K562 (cell line): Measurements from ENCODE around the gene RAI1. TPM values are rescaled to one million over a fixed set of nuclear protein-coding genes. Genes with fewer than 3 reads are reported as not detected.

Experiments used
- ATAC-seq: fragments of 200-7000 bp; cut with Tn5 transposase; 3 replicates; pipeline ENCODE4 v1.9.1; 2020; ENCODE audit warnings: moderate library complexity
- BruUV-seq: library from RNA; stranded (reverse); fragments of 400-500 nt; replicated peaks from 2 replicates; lab custom pipeline; 2021; lab: Mats Ljungman, UMichigan
- CTCF ChIA-PET: fragments of 300-600 bp; formaldehyde crosslinking; extraction: SDS; loops from one replicate; lab custom pipeline; 2021; ENCODE audit warnings: low intra/inter-chr PET ratio; lab: Yijun Ruan, JAX
- POLR2A ChIA-PET: fragments of 300-600, 350-650 bp; sonication (Branson Sonifier 250); formaldehyde crosslinking; extraction: SDS; loops from one replicate; lab custom pipeline; 2021; ENCODE audit warnings: antibody characterized with exemption, inconsistent platforms; lab: Yijun Ruan, JAX
- DNase-seq, 4 experiments: peaks; one replicate each; pipeline versions ENCODE4 v3.0.0 to v3.0.0-alpha.2; 2011 to 2018; ENCODE audit warnings: low spot score in 3 of 4, mixed read lengths in 3 of 4; ENCODE audit errors: extremely low read depth in 1 of 4
- FAIRE-seq: peaks from 2 replicates; lab custom pipeline; 2011; peaks lifted over from hg19 to GRCh38; lab: Jason Lieb, UNC
- H2AFZ ChIP-seq: 2 replicates; pipeline ENCODE4 v1.6.0; 2011; ENCODE audit warnings: low read depth, low read length, control low read depth, inconsistent platforms
- H3K27ac ChIP-seq: fragments of 200-600 bp; 3 replicates; pipeline ENCODE4 v1.8.0; 2011; ENCODE audit warnings: low read depth, mild to moderate bottlenecking, control low read depth, inconsistent platforms, low read length, moderate library complexity, mixed read lengths; ENCODE audit errors: extremely low read depth
- H3K27me3 ChIP-seq, 2 experiments: fragments of 300-600 bp in 1 of 2; 2 replicates in 1 of 2; 3 replicates in 1 of 2; pipeline versions ENCODE4 v1.6.0 to v1.8.0; 2011; ENCODE audit warnings: inconsistent platforms in 2 of 2, low read length in 2 of 2, mild to moderate bottlenecking in 1 of 2, mixed read lengths in 1 of 2, moderate library complexity in 1 of 2; ENCODE audit not compliant: control insufficient read depth in 2 of 2, insufficient read depth in 2 of 2
- H3K36me3 ChIP-seq: fragments of 300-600 bp; 3 replicates; pipeline ENCODE4 v1.8.0; 2011; ENCODE audit warnings: mild to moderate bottlenecking, low read length, inconsistent platforms; ENCODE audit not compliant: control insufficient read depth, insufficient read depth
- H3K4me1 ChIP-seq, 2 experiments: fragments of 200-600 bp in 1 of 2; replicated peaks in 1 of 2; 2 replicates in 1 of 2; 3 replicates in 1 of 2; pipeline versions ENCODE4 v1.5.1 to v1.8.0; 2011; ENCODE audit warnings: inconsistent platforms in 2 of 2, low read length in 2 of 2, mild to moderate bottlenecking in 1 of 2, mixed read lengths in 1 of 2, moderate library complexity in 1 of 2; ENCODE audit not compliant: control insufficient read depth in 2 of 2, insufficient read depth in 2 of 2
- H3K4me2 ChIP-seq: 2 replicates; pipeline ENCODE4 v1.6.1; 2011; ENCODE audit warnings: low read length, control low read depth, inconsistent platforms, mixed read lengths; ENCODE audit not compliant: insufficient read depth
- H3K4me3 ChIP-seq: fragments of 200-600 bp; sonication (generic), shearing (Covaris generic); 2 replicates; pipeline ENCODE4 v1.5.1; 2016; ENCODE audit warnings: control low read depth, inconsistent platforms
- H3K79me2 ChIP-seq: fragments of 200-600 bp; 3 replicates; pipeline ENCODE4 v1.8.0; 2011; ENCODE audit warnings: low read length, inconsistent platforms; ENCODE audit not compliant: control insufficient read depth, insufficient read depth
- H3K9ac ChIP-seq, 2 experiments: 2 replicates each; pipeline versions ENCODE4 v1.6.0 to v1.6.1; 2011; ENCODE audit warnings: low read depth in 2 of 2, low read length in 2 of 2, control low read depth in 1 of 2, inconsistent platforms in 1 of 2, mild to moderate bottlenecking in 1 of 2, mixed read lengths in 1 of 2; ENCODE audit not compliant: insufficient read depth in 1 of 2
- H3K9me1 ChIP-seq: one replicate; pipeline ENCODE4 v1.6.0; 2011; ENCODE audit warnings: inconsistent platforms, mild to moderate bottlenecking, low read length, moderate library complexity; ENCODE audit not compliant: control insufficient read depth, insufficient read depth
- H3K9me3 ChIP-seq: replicated peaks from 2 replicates; pipeline ENCODE4 v1.5.1; 2011; ENCODE audit warnings: low read depth, low read length, inconsistent platforms; ENCODE audit not compliant: control insufficient read depth, insufficient read depth
- H4K20me1 ChIP-seq: replicated peaks from 2 replicates; pipeline ENCODE4 v1.6.1; 2011; ENCODE audit warnings: low read length, inconsistent platforms, mixed read lengths; ENCODE audit not compliant: control insufficient read depth, insufficient read depth
- BDP1 ChIP-seq: IDR thresholded peaks from 3 replicates; pipeline ENCODE4 v1.6.1; 2011; ENCODE audit not compliant: insufficient read length, insufficient read depth
- C11orf30 ChIP-seq: fragments of 450-650 bp; IDR thresholded peaks from 2 replicates; pipeline ENCODE4 v1.6.1; 2016; ENCODE audit warnings: low read depth, mild to moderate bottlenecking
- CBX3 ChIP-seq, 2 experiments: IDR thresholded peaks; 1 replicate in 1 of 2; 2 replicates in 1 of 2; pipeline ENCODE4 v1.6.1; 2012; ENCODE audit warnings: inconsistent platforms in 2 of 2, low read length in 2 of 2, borderline replicate concordance in 1 of 2, control low read depth in 1 of 2
- EWSR1 ChIP-seq: fragments of 450-650 bp; IDR thresholded peaks from 2 replicates; pipeline ENCODE4 v1.6.1; 2018; ENCODE audit warnings: borderline replicate concordance, mild to moderate bottlenecking, low read depth, moderate library complexity; ENCODE audit not compliant: partially characterized antibody
- JUN ChIP-seq, 2 experiments: sonication (generic) in 1 of 2; formaldehyde crosslinking in 1 of 2; IDR thresholded peaks; 2 replicates each; pipeline versions ENCODE4 v1.6.1 to v1.8.0; 2012 to 2022; ENCODE audit warnings: borderline replicate concordance in 2 of 2, mild to moderate bottlenecking in 2 of 2, improper control_type of control experiment in 1 of 2, low read depth in 1 of 2, low read length in 1 of 2, missing genetic modification reagents in 1 of 2
- PHB2 ChIP-seq: fragments of 450-650 bp; IDR thresholded peaks from 2 replicates; pipeline ENCODE4 v1.6.1; 2017; ENCODE audit warnings: low read depth
- SMAD3 ChIP-seq: fragments of 450-650 bp; formaldehyde crosslinking; conservative IDR thresholded peaks from 2 replicates; pipeline ENCODE4 v1.4.0; 2020; ENCODE audit warnings: mild to moderate bottlenecking
- TRIM24 ChIP-seq, 2 experiments: fragments of 450-650 bp; IDR thresholded peaks; 2 replicates each; pipeline ENCODE4 v1.6.1; 2016
- USF2 ChIP-seq: sonication (generic); formaldehyde crosslinking; IDR thresholded peaks from 2 replicates; pipeline ENCODE4 v1.5.0; 2020; ENCODE audit warnings: missing genetic modification reagents
- ZC3H11A ChIP-seq: IDR thresholded peaks from 2 replicates; pipeline ENCODE4 v1.6.1; 2012; ENCODE audit warnings: low read depth, low read length, improper control_type of control experiment
- ZEB2 ChIP-seq: fragments of 450-650 bp; IDR thresholded peaks from 2 replicates; pipeline ENCODE4 v1.6.1; 2016
- ZNF217 ChIP-seq: sonication (generic); formaldehyde crosslinking; IDR thresholded peaks from 2 replicates; pipeline ENCODE4 v1.8.0; 2022; ENCODE audit warnings: mild to moderate bottlenecking, missing genetic modification reagents
- ZNF398 ChIP-seq: fragments of 250-450 bp; sonication (Bioruptor Pico); IDR thresholded peaks from 2 replicates; pipeline ENCODE4 v1.8.0; 2021; ENCODE audit warnings: moderate library complexity, mild to moderate bottlenecking, inconsistent platforms
- ZNF511 ChIP-seq: sonication (generic); formaldehyde crosslinking; IDR thresholded peaks from 2 replicates; pipeline ENCODE4 v1.8.0; 2022; ENCODE audit warnings: mild to moderate bottlenecking, missing genetic modification reagents
- WGBS: fragments of 100-300 bp; shearing (Covaris generic); methylation state at CpG from one replicate; pipeline ENCODE4 v1.1.6; 2016; ENCODE audit warnings: low coverage, mixed read lengths; ENCODE audit not compliant: insufficient coverage; ENCODE audit errors: missing lambda C conversion rate; 5-methylcytosine and 5-hydroxymethylcytosine counted together
- in situ Hi-C: fragments of 300-500 bp; cut with MboI; formaldehyde crosslinking; loops from 4 replicates; pipeline ENCODE4 v1.15.0; 2018; ENCODE audit warnings: inconsistent platforms, mixed read lengths
- intact Hi-C: fragments of 100-400 bp; cut with micrococcal nuclease; formaldehyde crosslinking; loops from 2 replicates; pipeline ENCODE4 v1.14.2; 2022
- polyA plus RNA-seq, 8 experiments: library from polyadenylated mRNA; depleted of rRNA in 4 of 8; stranded (reverse) in 5 of 8; unstranded in 3 of 8; fragments of >200 nt; fragmentation: Nextera tagmentation in 2 of 8; fragmentation: Illumina TruSeq in 1 of 8; extraction: Ambion mirVana in 2 of 8; extraction: Trizol in 1 of 8; gene quantifications; 2 replicates each; pipeline versions ENCODE4 v1.2.1 to v1.2.3, GENCODE V29; 2011 to 2014; ENCODE audit warnings: inconsistent platforms in 1 of 8, missing spikeins in 1 of 8
- total RNA-seq, 7 experiments: library from RNA; depleted of rRNA in 6 of 7; stranded (reverse); fragments of >200 nt in 6 of 7; fragmentation: Illumina TruSeq in 2 of 7; extraction: Trizol in 2 of 7; gene quantifications; 2 replicates each; pipeline versions ENCODE4 v1.2.1 to v1.2.3, GENCODE V29; 2011 to 2021; ENCODE audit warnings: low replicate concordance in 1 of 7

Gene RAI1
- total and polyA plus RNA-seq, 9 of the 15 experiments (the other 6 are each of a cell fraction or from before 2014, with no cell fraction given): 0.68 to 19.9 (median 5.5) TPM

- no peak for TF ChIP-seq BDP1
Observed at GRCh38 chr17:17837966-17838962, 157.0 kb downstream of the RAI1 start (continued).

- Histone ChIP-seq H3K4me1 (peaks cover 50 to 87% of the 10 kb centered on the region in 2 experiments), H2AFZ (0 out of 2 replicates have a peak overlapping the region, but pooled peaks have one; percentile 24)
- peak in 1 of 2 experiments; percentile 36; a peak in 1 of 3 replicates for TF ChIP-seq CBX3 (IDR thresholded peaks at IDR 0.05; ENCODE audit: borderline replicate concordance in 1 of 2, low read length in 2 of 2)
- TF ChIP-seq ZC3H11A: no peak
- no peak for TF ChIP-seq PHB2
- peak; percentile 93 for TF ChIP-seq ZEB2
- no peak for TF ChIP-seq EWSR1
- no peak for TF ChIP-seq C11orf30
- TF ChIP-seq JUN (IDR thresholded peaks at IDR 0.05; ENCODE audit: borderline replicate concordance, low read depth, low read length): no peak
- no peak for TF ChIP-seq JUN (CRISPR knock-in tag; IDR thresholded peaks at IDR 0.05; ENCODE audit: borderline replicate concordance)
- no peak for TF ChIP-seq ZNF398 (CRISPR knock-in tag)
- TF ChIP-seq USF2 (CRISPR knock-in tag): peak; percentile 87
- 0 out of 2 replicates have a peak, but pooled peaks have one; percentile 67 for TF ChIP-seq SMAD3
- peak; percentile 52; the same call in 1 of the 2 replicates for TF ChIP-seq ZNF511 (CRISPR knock-in tag)
- TF ChIP-seq TRIM24 (IDR thresholded peaks at IDR 0.05): no peak
- TF ChIP-seq ZNF217 (CRISPR knock-in tag): no peak
Observed at GRCh38 chr17:17839791-17840707, 158.8 kb downstream of the RAI1 start.

More at GRCh38 chr17:17839791-17840707, 158.8 kb downstream of the RAI1 start:
- POLR2A ChIA-PET: interaction anchor here (0.9 to 6.7 kb wide), 4 partner anchors 8 to 22 kb away, joined by 4 to 102 read pairs (median 26); no protein-coding TSS in a partner anchor
- 1% methylated on average over 27 of the region's 71 CpGs for WGBS
- intact Hi-C loops (no loop called here), in situ Hi-C loops (no loop called here)
- Histone ChIP-seq H3K27me3 (no peaks in the 10 kb centered on the region), H4K20me1 (peaks cover 3% of the 10 kb centered on the region; the same call in 1 of the 2 replicates), H3K9ac (peak overlapping the region; percentile 96 to 99), H3K4me2 (peak overlapping the region; percentile 97), H3K27ac (peak overlapping the region; percentile 100), H3K36me3 (peaks cover 5% of the 10 kb centered on the region; the same call in 2 of the 3 replicates), H3K79me2 (peaks cover 50% of the 10 kb centered on the region), H3K4me3 (peak overlapping the region; percentile 62), H3K9me1 (no peaks in the 10 kb centered on the region), H3K9me3 (no peaks in the 10 kb centered on the region)
- ATAC-seq: peak; percentile 77
- no peak for FAIRE-seq
- CTCF ChIA-PET: no interaction called here
- TSS peak; percentile 70 for BruUV-seq
- DNase-seq: peak; percentile 89 to 93 (median 90)
